UCSD-AML1 (cell line): ENCODE measurements around the gene FATE1.

Source experiments
- DNase-seq: peaks from one replicate; lab custom pipeline; 2025; ENCODE audit not compliant: unreplicated experiment; lab: John Stamatoyannopoulos, UW

Gene FATE1

DNA sequence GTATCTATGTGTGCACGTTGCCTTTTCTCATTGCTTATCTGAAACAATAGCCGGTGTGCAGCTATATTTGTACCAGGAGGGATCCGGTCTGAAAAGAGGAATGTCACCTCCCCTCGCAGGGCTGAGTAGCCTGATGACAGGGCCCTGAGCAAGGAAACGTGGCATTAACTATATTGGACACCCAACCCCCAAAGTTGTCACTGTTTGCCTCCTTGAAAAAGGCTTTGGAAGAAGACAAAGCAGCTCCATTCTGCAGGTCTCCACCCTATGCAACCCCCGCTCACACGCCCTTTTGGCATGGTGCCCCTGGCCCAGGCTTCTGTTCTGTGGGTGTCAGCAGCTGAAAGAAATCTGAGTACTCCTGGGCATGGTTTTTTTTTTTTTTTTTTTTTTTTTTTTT is 12.3 kb upstream of the FATE1 start:
- no peak for DNase-seq

DNA sequence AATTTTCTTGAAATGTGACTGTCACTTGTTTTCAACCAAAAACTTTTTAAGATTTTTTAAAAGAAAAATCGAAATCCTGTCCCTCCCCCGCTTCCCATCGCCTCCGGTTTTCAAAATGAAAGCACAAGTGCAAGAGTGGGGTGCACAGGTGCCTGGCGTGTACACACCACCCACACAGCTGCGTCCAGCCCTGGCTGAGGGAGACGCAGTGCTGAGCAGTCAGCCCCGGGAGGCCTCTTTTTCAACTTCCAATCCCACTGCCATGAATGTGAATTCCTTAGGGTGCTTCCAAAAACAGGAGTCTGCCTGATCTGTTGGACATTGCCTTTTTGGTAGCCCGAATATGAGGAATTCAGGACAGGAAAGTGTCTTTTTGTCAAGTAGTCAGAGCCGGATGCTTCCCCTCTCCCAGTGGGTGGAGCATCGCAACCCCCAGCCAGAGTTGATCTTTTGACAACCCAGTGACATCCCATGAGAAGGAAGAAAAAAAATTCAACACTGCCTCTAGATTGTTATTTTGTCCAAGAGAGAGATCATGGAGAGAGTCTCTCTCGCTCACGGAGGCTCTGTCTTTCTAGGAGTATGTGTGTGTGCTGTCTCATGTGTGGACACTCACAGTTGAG is 11.7 kb upstream of the FATE1 start:
- no peak for DNase-seq

DNA sequence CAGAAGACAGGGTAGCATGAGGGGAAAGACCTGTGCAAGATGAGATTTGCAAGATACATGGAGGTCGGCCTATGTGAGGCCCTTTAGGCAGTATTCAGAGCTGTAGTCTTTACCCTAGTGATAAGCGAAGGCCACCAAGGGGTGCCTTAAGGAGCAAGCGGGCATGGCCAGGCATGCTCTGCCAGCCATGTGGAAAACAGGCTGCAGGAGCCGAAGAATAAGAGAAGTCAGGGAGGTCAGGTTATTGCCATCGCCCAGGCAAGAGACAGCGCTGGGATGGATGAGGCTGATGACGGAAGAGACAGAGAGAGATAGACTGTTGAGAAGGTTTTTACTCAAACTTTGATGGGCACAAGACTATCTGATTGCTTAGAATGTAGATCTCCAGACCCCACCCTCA is 7.0 kb upstream of the FATE1 start:
- DNase-seq, result no peak

DNA sequence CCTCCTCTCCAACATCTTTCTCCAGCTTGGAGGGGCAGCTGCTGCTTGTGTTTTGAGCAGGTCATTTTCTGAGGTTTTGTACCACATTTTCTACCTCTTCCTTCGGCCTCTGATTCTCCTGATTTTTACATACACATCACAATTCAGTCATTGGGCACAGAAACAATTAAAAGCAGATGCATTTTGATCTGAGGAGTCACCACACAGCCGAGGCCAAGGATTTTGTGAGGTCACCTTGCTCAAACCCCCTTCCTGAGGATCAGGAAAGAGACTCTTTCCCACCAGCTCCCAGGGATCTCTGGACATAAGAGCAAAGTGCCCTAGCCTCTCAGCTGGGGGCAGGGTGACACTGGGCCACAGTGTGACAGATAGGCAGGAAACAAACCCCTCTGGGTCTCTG is 5.4 kb upstream of the FATE1 start:
- no peak for DNase-seq

DNA sequence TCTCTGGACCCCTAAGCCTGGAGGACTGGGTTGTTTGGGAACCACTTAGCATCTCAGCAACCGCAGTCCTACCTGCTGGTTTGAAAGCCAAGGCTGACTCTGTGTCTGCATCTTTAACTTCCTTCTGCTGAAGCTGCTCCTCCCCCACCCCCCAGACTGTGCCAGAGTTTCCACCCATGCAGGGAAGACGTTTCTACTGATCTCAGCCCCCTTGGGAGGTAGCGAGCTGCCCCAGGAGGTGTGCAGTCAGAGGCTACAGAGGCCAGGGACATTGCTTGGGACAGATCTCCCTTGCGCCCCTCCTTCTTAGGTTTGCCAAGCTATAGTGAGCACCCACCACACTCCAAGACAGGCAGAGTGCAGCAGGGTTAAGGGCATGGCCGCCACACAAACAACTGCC is 4.7 kb upstream of the FATE1 start:
- DNase-seq, result no peak

DNA sequence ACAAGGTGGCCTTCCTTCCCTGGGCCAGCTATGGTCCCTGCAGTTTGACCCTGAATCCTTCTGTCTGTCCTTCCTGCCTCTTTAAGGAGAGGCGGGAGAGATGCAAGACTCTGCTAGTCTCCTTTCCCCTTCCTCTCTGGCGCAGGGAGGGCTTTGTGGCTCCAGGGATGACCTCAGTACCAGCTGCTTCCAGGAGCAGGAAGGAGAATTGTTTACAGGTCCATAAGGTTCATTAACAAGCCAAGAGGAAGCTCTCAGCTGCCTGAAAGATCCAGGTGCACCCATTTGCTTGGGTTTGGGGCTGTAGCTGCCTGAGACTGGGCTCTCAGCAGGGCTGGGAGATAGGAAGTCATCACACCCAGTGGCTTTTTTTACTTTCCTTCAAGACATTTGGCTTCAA is 4.0 kb upstream of the FATE1 start:
- DNase-seq, result no peak

DNA sequence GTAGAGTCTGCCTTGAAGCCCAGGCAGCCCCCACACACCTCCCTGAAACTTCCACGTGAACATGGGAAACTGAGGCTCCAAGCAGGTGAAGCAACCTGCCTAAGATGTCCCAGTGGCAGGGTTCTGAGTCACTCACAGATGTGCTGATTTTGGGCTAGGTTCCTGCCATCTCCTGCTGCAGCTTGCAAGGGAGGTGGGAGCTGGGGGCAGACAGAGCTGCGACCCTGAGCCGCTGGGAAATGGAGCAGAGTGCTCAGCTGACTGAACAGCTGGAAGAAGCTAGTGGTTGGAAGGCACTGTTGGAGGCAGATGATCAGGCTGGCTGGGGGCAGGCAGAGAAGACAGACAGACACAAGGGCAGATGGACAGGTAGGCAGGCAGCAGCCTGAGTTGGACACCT is 3.6 kb upstream of the FATE1 start:
- DNase-seq, result no peak

DNA sequence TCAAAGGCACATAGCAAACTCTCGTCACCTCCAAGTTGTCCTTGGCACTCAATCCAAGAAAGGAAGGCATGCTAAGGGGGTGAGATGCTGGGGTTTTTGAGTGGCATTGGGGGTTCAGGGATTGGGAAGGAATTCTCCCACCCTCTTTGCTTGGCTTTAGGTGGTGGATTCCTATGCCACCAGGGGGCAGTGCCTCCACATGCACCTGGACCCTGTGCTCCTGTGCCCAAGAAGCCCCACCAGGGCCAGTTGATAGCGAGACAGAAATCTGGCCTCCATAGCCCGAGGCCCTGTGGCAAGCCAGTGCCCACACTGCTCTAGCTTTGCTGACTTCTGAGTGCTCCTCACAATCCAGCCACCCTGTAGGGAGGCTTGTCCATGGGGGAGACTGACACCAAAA is 2.0 kb upstream of the FATE1 start:
- peak; percentile 33 for DNase-seq

DNA sequence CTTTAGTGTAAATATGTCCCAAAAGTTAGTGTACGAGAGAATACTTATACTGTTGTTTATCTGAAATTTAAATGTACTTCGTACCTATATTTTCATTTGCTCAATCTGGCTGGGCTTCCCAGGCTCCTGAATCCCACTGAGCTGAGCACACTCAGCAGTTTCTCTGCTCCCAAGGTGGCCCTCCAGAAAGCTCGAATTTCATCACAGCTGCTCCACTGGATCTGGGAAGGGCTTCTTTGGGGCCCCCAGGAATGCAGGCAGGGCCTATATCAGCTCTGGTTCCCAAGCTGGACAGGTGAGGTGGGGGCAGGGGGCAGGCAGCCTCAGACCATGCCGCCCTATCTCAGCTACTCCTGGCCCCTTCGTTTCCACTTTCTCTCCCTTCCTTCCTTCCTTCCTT is 1.5 kb upstream of the FATE1 start:
- DNase-seq, result no peak

DNA sequence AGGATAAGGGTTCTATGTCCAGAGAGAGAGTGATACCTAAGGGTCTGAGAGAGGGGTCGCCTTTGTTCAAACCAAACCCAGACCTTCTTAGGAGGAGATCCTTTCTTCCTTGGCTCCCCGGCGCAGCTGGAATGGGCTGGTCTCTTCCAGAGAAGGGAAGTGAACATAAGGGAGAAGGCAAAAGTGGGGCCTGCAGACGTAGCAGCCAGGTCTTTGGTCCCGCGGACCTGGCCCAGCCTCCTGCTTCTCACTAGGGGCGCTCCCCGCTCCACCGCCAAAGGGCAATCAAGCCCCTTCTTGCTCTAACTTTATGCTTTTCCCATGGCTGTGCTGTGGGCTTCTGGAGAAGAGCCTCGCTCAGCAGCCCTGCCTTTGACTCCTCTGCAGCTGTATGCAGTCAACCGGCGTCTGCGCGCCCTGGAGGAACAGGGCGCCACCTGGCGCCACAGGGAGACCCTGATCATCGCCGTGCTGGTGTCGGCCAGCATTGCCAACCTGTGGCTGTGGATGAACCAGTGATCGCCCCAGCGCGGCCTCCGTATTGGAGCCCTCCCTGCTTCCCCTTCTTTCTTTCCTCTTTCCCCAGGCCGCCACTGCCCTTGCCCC is 6.5 kb downstream of the FATE1 start:
- DNase-seq, result no peak

DNA sequence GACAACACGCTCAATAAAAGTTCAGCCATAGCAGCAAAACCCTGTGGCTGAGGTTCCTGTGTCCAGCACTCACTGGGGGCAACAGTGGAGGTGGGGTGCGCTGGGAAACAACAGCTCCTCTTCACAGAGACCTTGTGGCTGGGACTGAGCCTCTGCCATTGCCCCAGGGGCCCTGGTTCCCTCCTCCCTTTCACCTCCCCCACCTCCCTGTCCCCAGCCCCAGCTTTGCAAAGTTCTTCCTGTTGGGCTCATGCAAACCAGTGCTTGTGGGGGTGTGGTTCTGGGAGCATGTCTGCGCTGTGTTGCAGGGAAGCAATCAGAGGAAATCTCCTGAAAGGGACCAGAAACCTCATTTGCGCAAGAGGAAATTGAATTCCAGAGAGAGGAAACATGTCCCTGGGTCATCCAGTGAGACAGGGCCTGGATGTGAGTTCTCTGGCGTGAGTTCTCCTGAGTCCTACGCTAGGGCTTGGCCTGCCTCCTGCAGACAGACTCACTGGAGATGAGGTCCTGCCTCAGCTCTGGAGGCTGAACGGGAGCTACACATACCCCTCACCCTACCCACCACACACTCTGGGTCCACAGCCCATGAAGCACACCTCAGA is 7.4 kb downstream of the FATE1 start:
- peak; percentile 14 for DNase-seq

DNA sequence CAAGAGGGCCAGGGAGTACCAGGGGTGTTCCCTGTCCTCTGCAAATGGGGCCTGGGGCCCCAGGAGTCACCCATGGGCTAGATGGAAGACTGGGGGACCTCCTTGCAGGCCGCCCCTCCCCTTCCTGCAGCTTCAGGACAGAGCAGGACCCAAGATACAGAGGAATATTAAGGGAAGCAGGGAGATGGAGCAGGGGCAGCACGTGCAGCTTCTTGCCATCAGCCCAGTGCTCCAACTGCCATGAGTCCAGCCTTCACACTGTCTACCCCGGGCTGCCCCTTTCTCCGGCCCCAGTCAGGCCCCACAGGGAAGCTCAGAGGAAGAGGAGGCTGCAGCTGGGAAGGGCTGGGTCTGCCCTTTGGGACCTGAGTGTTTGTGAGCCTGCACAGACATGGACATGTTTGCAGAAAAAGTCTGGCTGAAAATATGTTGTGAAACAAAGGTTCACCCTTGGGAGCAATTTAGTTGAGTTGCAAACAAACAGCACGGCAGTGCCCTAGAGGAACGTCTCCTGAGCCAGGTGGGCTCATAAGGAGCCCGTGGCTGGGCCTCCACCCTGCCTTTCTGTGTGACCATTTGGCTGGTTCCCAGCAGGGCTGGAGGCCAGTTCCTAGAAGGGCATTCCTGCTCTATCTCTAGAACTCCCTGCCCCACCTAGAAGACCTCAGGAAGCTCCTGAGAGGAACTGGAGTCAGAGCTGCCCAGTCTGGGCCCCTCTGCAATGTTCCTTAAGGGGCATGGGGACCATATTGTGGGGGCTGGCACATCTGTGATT is 8.9 kb downstream of the FATE1 start:
- DNase-seq, result no peak

DNA sequence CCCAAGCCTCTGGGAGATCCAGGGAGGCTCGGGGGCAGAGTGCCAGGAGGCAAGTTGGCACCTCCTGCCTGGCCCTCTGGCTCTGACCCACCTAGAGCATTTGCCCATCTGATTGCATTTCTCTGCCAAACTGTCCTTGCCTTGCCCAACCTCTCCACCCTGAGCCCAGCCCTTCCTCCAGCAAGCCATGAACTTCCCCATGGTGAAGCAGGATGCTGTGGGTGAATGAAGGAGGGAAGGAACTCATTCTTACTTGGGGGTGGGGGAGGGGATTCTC is 9.4 kb downstream of the FATE1 start:
- peak; percentile 12 for DNase-seq

DNA sequence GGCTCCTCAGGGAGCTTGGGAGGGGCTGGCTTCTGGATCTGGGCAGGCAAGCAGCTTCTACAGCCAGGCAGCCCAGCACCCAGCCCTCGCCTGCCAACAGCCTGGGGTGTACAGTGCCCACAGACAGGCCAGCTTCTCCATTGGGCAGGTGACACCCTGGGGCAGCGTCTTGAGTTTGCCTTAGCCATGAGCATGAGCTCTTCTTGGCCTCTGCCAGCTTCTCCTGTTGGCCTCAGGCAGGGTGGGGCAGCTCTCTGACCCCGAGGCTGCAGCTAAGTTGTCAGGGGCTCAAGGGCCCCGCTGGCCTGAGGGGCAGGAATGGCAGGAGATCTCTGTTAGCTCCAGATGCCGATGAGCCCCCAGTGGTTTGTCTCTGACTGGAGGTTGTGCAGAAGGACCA is 10.9 kb downstream of the FATE1 start:
- DNase-seq, result no peak

DNA sequence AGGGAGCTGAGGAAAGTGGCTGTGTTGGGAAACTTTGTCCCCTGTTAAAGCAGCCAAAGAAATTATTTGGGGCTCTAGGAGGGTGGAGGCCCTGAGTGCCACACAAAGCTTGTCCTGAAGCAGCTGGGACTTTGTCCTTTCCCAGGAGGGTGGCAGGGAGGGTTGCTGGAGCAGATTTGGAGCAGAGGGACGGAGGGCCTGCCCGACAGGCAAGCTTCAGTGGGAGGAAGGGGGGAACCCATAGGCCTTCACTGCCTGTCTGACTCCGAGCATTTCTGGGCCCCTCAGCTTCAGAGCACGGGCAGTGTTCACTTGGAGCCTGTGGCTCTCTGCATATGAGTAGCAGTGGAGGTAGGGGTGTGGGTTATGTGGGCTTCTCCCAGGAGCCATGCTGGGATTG is 11.5 kb downstream of the FATE1 start:
- no peak for DNase-seq

DNA sequence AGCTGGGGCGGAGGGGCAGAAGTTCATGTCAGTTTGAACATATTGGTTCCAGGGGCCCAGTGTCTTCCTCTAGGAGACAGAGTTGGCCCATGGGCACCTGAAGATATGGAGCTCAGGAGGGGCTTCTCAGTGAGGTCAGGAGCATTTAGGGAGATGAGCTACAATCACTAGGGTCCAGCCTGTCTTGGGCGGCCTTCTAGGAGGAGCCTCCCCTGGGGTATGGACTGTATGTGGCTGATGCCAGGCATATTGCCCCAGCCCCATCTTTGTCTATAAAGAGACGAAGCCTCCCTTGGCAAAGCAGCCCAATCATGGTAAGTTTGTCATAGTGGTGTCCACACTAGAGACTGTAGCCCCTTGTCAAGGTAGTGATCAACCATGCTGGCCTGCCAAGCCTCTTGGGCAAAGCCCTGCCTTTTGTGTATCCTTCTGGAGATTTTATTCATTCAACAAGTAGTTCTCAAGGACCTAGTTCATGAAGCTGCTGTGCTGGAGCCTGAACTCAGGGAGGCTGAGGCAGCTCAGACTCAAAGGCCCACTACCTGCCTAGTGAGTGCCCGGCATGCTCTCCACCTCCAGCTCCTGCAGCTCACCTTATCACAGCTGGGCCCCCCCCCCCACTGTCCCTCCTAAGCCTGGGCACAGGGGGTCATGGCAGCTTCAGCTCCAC is 13.4 kb downstream of the FATE1 start:
- DNase-seq, result no peak

DNA sequence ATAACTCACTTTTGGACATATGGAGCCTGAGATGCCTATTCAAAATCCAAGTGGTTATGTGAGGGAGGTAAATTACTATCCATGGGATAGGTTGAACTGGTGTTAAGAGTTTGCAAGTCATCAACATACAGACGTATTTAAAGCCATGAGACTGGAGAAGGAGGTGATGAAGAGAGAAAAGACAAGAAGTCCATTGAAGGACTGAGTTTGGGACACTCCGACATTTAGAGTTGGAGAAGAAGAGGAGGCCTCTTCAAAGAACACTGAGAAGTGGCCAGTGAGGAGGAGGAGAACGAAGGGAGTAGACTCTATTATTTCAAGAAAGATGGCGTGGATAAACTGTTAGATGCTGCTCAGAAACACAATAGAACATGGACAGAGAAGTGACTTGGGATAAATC is 18.6 kb downstream of the FATE1 start, which contains the start of gene CNGA2:
Gene CNGA2 (plus strand): TSS at position 301 of the 400 bp plus-strand sequence. CDS start 3,738 bp downstream, outside the sequence.
- DNase-seq, result no peak

DNA sequence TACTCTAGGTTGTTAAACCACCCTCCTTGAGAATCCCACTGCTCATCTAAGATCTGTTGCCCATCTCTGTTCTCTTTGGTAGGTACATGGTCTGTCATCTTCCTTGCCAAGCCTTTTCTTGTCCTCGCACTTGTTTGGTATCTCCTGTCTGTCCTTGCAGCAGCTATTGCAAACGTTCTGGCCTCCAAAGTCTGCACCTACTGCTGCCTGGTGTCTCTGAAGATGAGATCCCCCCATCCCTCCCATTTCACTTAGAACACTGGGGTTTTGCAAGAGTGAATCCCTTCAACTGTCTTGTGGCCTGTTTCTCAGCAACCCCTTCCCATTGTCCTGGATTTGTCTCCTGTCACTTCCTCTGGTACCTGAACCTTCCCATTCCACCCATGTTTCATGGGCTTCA is 19.4 kb downstream of the FATE1 start:
- DNase-seq, result no peak

DNA sequence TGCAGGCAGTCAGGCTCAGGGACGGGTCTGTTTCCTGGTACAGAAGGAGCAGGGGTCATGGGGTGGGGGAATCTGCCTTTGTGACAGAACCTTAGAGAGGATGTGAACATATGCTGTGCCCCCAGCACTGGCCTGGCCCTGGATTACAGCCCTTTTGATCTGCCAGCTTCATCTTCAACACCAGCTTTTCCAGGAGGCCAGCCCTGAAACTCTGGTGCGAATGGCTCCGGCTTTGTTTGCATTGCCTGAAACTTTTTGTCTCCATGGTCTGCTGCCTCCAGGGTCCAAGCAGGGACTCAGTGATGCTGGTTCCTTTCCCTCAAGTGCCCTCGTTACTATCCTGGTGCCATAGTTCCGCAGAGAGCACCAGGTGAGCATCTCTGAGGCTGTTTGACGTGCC is 20.9 kb downstream of the FATE1 start:
- DNase-seq, result no peak

DNA sequence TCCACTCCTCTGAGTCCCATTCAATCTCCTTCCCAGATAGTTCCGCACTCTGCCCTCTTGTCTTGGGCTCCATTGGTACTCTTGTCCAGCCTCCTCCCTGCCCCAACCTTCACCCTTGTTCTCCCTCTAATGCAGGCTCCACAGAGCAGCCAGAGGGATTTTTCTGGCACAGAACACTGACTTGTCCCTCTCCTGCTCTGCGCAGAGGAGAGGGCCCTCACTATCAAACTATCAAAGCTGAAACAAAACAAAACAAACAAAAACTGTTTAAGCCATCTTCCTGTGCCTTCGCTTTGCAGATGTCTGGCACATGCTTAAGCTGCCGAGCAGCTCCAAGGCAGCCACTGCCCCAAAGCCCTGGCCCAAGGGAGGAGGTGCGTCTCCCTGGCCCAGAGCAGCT is 21.7 kb downstream of the FATE1 start:
- no peak for DNase-seq

DNA sequence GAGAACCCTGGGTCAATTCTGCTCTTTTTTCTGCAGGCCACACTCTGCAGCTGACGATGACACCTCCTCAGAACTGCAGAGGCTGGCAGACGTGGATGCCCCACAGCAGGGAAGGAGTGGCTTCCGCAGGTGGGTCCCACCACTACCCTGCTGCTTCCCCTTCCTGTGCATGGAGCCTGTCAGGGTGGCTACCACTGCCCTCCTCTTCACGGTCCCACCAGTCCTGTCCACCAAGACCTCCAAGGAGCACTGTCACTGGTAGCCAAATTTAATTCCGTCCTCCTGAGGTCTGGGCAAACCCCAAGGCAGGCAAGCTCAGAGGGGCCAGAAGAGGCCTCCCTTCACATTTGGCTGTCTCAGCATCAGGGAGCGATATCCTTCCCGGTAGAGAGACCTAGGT is 22.9 kb downstream of the FATE1 start:
- no peak for DNase-seq

DNA sequence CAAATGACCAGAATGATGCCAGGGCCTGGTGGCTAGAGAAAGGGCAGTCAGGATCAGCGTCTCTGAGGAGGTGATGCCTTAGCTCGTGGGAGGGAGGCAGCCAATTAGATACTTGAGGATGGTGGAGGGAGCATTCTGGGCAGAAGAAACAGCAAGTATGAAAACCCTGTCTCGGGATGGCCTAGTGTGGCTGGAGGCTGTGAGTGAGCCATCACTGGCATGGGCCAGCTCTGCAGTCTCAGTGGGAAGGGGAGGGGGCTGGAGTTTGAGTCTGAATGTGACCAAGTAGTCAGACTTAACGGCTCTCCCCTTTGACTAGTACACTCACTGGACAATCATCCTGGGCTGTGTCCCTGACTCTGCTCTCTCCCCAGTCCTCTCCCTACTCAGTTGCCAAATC is 25.8 kb downstream of the FATE1 start:
- DNase-seq, result no peak
